Esophagus squamous epithelium (tissue), 4 donors: ENCODE data around the gene CTPS2.

Experiments
- POLR2A ChIP-seq, 4 donors: fragments of 450-650 bp; IDR thresholded peaks; one replicate each; pipeline ENCODE4 v1.6.1; 2017; ENCODE audit warnings: antibody characterized with exemption in 4 of 4, mild to moderate bottlenecking in 4 of 4, moderate library complexity in 3 of 4
- TF ChIP-seq, protein P1 (sequence below), 6 experiments: fragments of 450-650 bp in 4 of 6; fragments of 200-600 bp in 2 of 6; sonication (generic) in 2 of 6; IDR thresholded peaks; one replicate each; pipeline ENCODE4 v1.5.1; 2016 to 2019; ENCODE audit warnings: antibody characterized with exemption in 6 of 6, mild to moderate bottlenecking in 4 of 6, moderate library complexity in 4 of 6

DNA sequence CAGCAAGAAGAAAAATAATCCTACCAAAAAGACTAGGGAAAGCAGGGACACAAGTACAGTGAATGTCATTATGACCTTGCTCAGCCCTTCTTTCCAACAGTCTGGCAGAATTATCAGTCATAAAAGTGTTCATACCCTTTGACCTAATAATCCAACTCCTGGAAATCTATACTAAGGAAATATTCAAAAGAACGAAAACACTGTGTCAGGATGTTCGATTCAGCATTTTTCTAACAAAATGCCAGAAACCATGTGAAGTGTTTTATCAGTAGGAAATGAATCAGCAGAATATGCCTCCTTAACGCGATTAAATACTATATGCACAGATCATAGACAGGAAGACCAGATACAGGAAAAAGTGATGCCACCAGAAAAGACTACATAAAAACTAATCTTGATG lies 78.7 kb downstream of the CTPS2 start:
- TF ChIP-seq, protein P1, sequence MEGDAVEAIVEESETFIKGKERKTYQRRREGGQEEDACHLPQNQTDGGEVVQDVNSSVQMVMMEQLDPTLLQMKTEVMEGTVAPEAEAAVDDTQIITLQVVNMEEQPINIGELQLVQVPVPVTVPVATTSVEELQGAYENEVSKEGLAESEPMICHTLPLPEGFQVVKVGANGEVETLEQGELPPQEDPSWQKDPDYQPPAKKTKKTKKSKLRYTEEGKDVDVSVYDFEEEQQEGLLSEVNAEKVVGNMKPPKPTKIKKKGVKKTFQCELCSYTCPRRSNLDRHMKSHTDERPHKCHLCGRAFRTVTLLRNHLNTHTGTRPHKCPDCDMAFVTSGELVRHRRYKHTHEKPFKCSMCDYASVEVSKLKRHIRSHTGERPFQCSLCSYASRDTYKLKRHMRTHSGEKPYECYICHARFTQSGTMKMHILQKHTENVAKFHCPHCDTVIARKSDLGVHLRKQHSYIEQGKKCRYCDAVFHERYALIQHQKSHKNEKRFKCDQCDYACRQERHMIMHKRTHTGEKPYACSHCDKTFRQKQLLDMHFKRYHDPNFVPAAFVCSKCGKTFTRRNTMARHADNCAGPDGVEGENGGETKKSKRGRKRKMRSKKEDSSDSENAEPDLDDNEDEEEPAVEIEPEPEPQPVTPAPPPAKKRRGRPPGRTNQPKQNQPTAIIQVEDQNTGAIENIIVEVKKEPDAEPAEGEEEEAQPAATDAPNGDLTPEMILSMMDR (IDR thresholded peaks at IDR 0.05), result no peak
- no peak for TF ChIP-seq POLR2A (IDR thresholded peaks at IDR 0.05)
